K562 treated with DMSO at 1 percent for 48 hours (cell line): ENCODE measurements around the gene SETD5. TPM values are rescaled to one million over a fixed set of nuclear protein-coding genes. Genes with fewer than 3 reads are reported as not detected.

Experiments
- total RNA-seq: library from RNA; unstranded; fragments of 300-600 nt; gene quantifications from 2 replicates; pipeline ENCODE4 v1.2.3, GENCODE V29; 2022; ENCODE audit warnings: low replicate concordance; ENCODE audit errors: extremely low read depth

Gene SETD5
- total RNA-seq, result not detected in 2 replicates

GRCh38 chr3:9397332-9397905 is at the start of gene SETD5:
SETD5 (plus strand) TSS chr3:9397615; CDS start chr3:9428939, 31,324 bp downstream.

GRCh38 chr3:9362731-9363530 is 34.5 kb upstream of the SETD5 start, which contains the start of gene THUMPD3:
THUMPD3 (plus strand) TSS chr3:9363054; CDS start chr3:9365069, 2,015 bp downstream.

Other genes with a start within 250 kb of the SETD5 start
- not detected in 2 replicates for gene SRGAP3, start 148.0 kb upstream of the SETD5 start, total RNA-seq
- not detected in 2 replicates for gene THUMPD3, start 34.6 kb upstream of the SETD5 start, total RNA-seq
- gene LHFPL4, start 156.2 kb downstream of the SETD5 start, total RNA-seq, result not detected in 2 replicates